WTC11 (cell line): ENCODE results near the gene SLC25A23. TPM values are rescaled to one million over a fixed set of nuclear protein-coding genes. Genes with fewer than 3 reads are reported as not detected.

Experiments
- ATAC-seq: fragments of 200-7000 bp; cut with Tn5 transposase; 2 replicates; pipeline ENCODE4 v1.10.0; 2021; ENCODE audit warnings: mild to moderate bottlenecking, moderate library complexity
- CTCF ChIA-PET: fragments of 300-600 bp; sonication (Branson Sonifier 250); formaldehyde crosslinking; loops from one replicate; lab custom pipeline; 2021; ENCODE audit warnings: antibody characterized with exemption; lab: Charles Lee
- POLR2A ChIA-PET: fragments of 350-600 bp; sonication (Branson Sonifier 250); formaldehyde crosslinking; loops from one replicate; lab custom pipeline; 2021; ENCODE audit warnings: antibody characterized with exemption; lab: Charles Lee
- DNase-seq: peaks from one replicate; pipeline ENCODE4 v3.0.0; 2021; ENCODE audit warnings: low spot score
- H3K27ac Mint-ChIP-seq: 2 replicates; pipeline ENCODE4 v1.8.0; 2021; ENCODE audit warnings: mixed read lengths
- H3K27me3 Mint-ChIP-seq: 2 replicates; pipeline ENCODE4 v1.8.0; 2021; ENCODE audit warnings: low read depth, mild to moderate bottlenecking, moderate library complexity, mixed read lengths
- H3K36me3 Mint-ChIP-seq: 2 replicates; pipeline ENCODE4 v1.8.0; 2021; ENCODE audit warnings: mixed read lengths
- H3K4me1 Mint-ChIP-seq: 2 replicates; pipeline ENCODE4 v1.8.0; 2022; ENCODE audit warnings: mixed read lengths
- H3K4me3 Mint-ChIP-seq: 2 replicates; pipeline ENCODE4 v1.8.0; 2021; ENCODE audit warnings: mild to moderate bottlenecking, moderate library complexity, mixed read lengths
- H3K9me3 Mint-ChIP-seq: 2 replicates; pipeline ENCODE4 v1.8.0; 2021; ENCODE audit warnings: mixed read lengths
- E2F1 ChIP-seq: sonication (generic); formaldehyde crosslinking; IDR thresholded peaks from 2 replicates; pipeline ENCODE4 v1.8.0; 2022; ENCODE audit warnings: mild to moderate bottlenecking, missing genetic modification reagents
- ELF4 ChIP-seq: sonication (generic); formaldehyde crosslinking; IDR thresholded peaks from 2 replicates; pipeline ENCODE4 v1.8.1; 2022; ENCODE audit warnings: low read depth, mild to moderate bottlenecking, moderate library complexity, missing genetic modification reagents
- FOXJ3 ChIP-seq: sonication (generic); formaldehyde crosslinking; IDR thresholded peaks from 2 replicates; pipeline ENCODE4 v1.9.0; 2021; ENCODE audit warnings: missing genetic modification reagents, mild to moderate bottlenecking, borderline replicate concordance
- FOXK1 ChIP-seq: sonication (generic); formaldehyde crosslinking; IDR thresholded peaks from 2 replicates; pipeline ENCODE4 v1.8.0; 2022; ENCODE audit warnings: mild to moderate bottlenecking, moderate library complexity, missing genetic modification reagents
- NFYB ChIP-seq: sonication (generic); formaldehyde crosslinking; conservative IDR thresholded peaks from 2 replicates; pipeline ENCODE4 v1.8.0; 2022; ENCODE audit warnings: low read depth, missing genetic modification reagents
- NR1H2 ChIP-seq: sonication (generic); formaldehyde crosslinking; IDR thresholded peaks from 2 replicates; pipeline ENCODE4 v1.9.0; 2021; ENCODE audit warnings: mild to moderate bottlenecking, moderate library complexity, missing genetic modification reagents
- OVOL2 ChIP-seq: fragments of 250-450 bp; sonication (Bioruptor Pico); IDR thresholded peaks from 2 replicates; pipeline ENCODE4 v1.9.0; 2021; ENCODE audit warnings: mild to moderate bottlenecking, borderline replicate concordance
- SP1 ChIP-seq: sonication (generic); formaldehyde crosslinking; conservative IDR thresholded peaks from 2 replicates; pipeline ENCODE4 v1.8.1; 2022; ENCODE audit warnings: missing genetic modification reagents
- TP53 ChIP-seq: sonication (generic); formaldehyde crosslinking; IDR thresholded peaks from 2 replicates; pipeline ENCODE4 v1.8.1; 2023; ENCODE audit warnings: mild to moderate bottlenecking, missing genetic modification reagents
- ZNF121 ChIP-seq: sonication (generic); formaldehyde crosslinking; IDR thresholded peaks from 2 replicates; pipeline ENCODE4 v1.8.0; 2023; ENCODE audit warnings: missing genetic modification reagents
- ZNF281 ChIP-seq: sonication (generic); formaldehyde crosslinking; IDR thresholded peaks from 2 replicates; pipeline ENCODE4 v1.8.0; 2023; ENCODE audit warnings: mild to moderate bottlenecking, missing genetic modification reagents
- ZNF396 ChIP-seq: fragments of 250-450 bp; sonication (Bioruptor Pico); IDR thresholded peaks from 2 replicates; pipeline ENCODE4 v1.8.0; 2021; ENCODE audit warnings: mild to moderate bottlenecking, moderate library complexity, borderline replicate concordance
- ZNF425 ChIP-seq: fragments of 250-450 bp; sonication (Bioruptor Pico); conservative IDR thresholded peaks from 2 replicates; pipeline ENCODE4 v1.9.0; 2021; ENCODE audit warnings: mild to moderate bottlenecking
- total RNA-seq: library from RNA; stranded (reverse); gene quantifications from 3 replicates; pipeline ENCODE4 v1.2.3, GENCODE V29; 2021
- TF ChIP-seq, protein P1 (sequence below): fragments of 250-450 bp; sonication (Bioruptor Pico); IDR thresholded peaks from 2 replicates; pipeline ENCODE4 v1.9.0; 2021; ENCODE audit warnings: mild to moderate bottlenecking, borderline replicate concordance
- TF ChIP-seq, protein P2 (sequence below): sonication (generic); formaldehyde crosslinking; IDR thresholded peaks from 2 replicates; pipeline ENCODE4 v1.8.1; 2023; ENCODE audit warnings: mild to moderate bottlenecking, missing genetic modification reagents, moderate library complexity
- TF ChIP-seq, protein P3 (sequence below): fragments of 200-600 bp; IDR thresholded peaks from 2 replicates; pipeline ENCODE4 v1.8.0; 2022; ENCODE audit warnings: antibody characterized with exemption
- TF ChIP-seq, protein P4 (sequence below): sonication (generic); formaldehyde crosslinking; IDR thresholded peaks from 2 replicates; pipeline ENCODE4 v1.8.1; 2022; ENCODE audit warnings: mild to moderate bottlenecking, missing genetic modification reagents, moderate library complexity, borderline replicate concordance

SLC25A23 gene
- total RNA-seq, 1 experiment from 2014 or later = 63.6 TPM

GRCh38 chr19:6472713-6473112, 13.1 kb upstream of the SLC25A23 start:
- no peak for TF ChIP-seq TP53 (CRISPR knock-in tag)
- TF ChIP-seq, protein P1, sequence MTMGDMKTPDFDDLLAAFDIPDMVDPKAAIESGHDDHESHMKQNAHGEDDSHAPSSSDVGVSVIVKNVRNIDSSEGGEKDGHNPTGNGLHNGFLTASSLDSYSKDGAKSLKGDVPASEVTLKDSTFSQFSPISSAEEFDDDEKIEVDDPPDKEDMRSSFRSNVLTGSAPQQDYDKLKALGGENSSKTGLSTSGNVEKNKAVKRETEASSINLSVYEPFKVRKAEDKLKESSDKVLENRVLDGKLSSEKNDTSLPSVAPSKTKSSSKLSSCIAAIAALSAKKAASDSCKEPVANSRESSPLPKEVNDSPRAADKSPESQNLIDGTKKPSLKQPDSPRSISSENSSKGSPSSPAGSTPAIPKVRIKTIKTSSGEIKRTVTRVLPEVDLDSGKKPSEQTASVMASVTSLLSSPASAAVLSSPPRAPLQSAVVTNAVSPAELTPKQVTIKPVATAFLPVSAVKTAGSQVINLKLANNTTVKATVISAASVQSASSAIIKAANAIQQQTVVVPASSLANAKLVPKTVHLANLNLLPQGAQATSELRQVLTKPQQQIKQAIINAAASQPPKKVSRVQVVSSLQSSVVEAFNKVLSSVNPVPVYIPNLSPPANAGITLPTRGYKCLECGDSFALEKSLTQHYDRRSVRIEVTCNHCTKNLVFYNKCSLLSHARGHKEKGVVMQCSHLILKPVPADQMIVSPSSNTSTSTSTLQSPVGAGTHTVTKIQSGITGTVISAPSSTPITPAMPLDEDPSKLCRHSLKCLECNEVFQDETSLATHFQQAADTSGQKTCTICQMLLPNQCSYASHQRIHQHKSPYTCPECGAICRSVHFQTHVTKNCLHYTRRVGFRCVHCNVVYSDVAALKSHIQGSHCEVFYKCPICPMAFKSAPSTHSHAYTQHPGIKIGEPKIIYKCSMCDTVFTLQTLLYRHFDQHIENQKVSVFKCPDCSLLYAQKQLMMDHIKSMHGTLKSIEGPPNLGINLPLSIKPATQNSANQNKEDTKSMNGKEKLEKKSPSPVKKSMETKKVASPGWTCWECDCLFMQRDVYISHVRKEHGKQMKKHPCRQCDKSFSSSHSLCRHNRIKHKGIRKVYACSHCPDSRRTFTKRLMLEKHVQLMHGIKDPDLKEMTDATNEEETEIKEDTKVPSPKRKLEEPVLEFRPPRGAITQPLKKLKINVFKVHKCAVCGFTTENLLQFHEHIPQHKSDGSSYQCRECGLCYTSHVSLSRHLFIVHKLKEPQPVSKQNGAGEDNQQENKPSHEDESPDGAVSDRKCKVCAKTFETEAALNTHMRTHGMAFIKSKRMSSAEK (CRISPR knock-in tag) = no peak
- TF ChIP-seq NFYB (CRISPR knock-in tag) = no peak
- no peak for TF ChIP-seq ZNF396
- TF ChIP-seq, protein P2, sequence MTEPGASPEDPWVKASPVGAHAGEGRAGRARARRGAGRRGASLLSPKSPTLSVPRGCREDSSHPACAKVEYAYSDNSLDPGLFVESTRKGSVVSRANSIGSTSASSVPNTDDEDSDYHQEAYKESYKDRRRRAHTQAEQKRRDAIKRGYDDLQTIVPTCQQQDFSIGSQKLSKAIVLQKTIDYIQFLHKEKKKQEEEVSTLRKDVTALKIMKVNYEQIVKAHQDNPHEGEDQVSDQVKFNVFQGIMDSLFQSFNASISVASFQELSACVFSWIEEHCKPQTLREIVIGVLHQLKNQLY (CRISPR knock-in tag) = no peak
- no peak for TF ChIP-seq ZNF121
- Mint-ChIP-seq H3K9me3 (no peaks in the 10 kb centered on the region), H3K4me1 (peaks cover 7% of the 10 kb centered on the region; the same call in 1 of the 2 replicates), H3K27ac (no peak overlapping the region), H3K36me3 (no peaks in the 10 kb centered on the region; the same call in 1 of the 2 replicates), H3K27me3 (peaks cover 30% of the 10 kb centered on the region), H3K4me3 (no peak overlapping the region)
- ATAC-seq = no peak
- POLR2A ChIA-PET = no interaction called here
- no peak for DNase-seq
- CTCF ChIA-PET = interaction anchor here (1.4 kb wide), 1 partner anchor 9 kb away, joined by 3 read pairs; the partner anchor contains the start of gene DENND1C

- Mint-ChIP-seq H3K27ac (no peak overlapping the region), H3K36me3 (no peaks in the 10 kb centered on the region; the same call in 1 of the 2 replicates), H3K4me3 (no peak overlapping the region), H3K4me1 (peaks cover 7% of the 10 kb centered on the region; the same call in 1 of the 2 replicates), H3K27me3 (peaks cover 28% of the 10 kb centered on the region), H3K9me3 (no peaks in the 10 kb centered on the region)
- ChIA-PET POLR2A (no interaction called here), CTCF (interaction anchor here (0.8 to 1.1 kb wide), 2 partner anchors 10 kb away, joined by 3 read pairs; partner anchors contain the start of gene DENND1C)
- ATAC-seq = no peak
- TF ChIP-seq FOXJ3 (CRISPR knock-in tag) (no peak), NR1H2 (no peak), OVOL2 (CRISPR knock-in tag) (no peak), ELF4 (no peak)
- TF ChIP-seq, protein P3, sequence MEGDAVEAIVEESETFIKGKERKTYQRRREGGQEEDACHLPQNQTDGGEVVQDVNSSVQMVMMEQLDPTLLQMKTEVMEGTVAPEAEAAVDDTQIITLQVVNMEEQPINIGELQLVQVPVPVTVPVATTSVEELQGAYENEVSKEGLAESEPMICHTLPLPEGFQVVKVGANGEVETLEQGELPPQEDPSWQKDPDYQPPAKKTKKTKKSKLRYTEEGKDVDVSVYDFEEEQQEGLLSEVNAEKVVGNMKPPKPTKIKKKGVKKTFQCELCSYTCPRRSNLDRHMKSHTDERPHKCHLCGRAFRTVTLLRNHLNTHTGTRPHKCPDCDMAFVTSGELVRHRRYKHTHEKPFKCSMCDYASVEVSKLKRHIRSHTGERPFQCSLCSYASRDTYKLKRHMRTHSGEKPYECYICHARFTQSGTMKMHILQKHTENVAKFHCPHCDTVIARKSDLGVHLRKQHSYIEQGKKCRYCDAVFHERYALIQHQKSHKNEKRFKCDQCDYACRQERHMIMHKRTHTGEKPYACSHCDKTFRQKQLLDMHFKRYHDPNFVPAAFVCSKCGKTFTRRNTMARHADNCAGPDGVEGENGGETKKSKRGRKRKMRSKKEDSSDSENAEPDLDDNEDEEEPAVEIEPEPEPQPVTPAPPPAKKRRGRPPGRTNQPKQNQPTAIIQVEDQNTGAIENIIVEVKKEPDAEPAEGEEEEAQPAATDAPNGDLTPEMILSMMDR = no peak
- DNase-seq = no peak
These were observed 11.5 kb upstream of the SLC25A23 start for GRCh38 chr19:6471076-6471475.

- no peak for DNase-seq
These were observed 10.6 kb upstream of the SLC25A23 start for GRCh38 chr19:6470173-6470572.

More at GRCh38 chr19:6470173-6470572, 10.6 kb upstream of the SLC25A23 start:
- peaks cover 19% of the 10 kb centered on the region for H3K27me3 Mint-ChIP-seq
- ChIA-PET POLR2A (no interaction called here), CTCF (interaction anchor here (0.7 to 1.1 kb wide), 2 partner anchors 11 to 47 kb away, joined by 3 read pairs; no protein-coding TSS in a partner anchor)
- H3K4me1 Mint-ChIP-seq = peaks cover 8% of the 10 kb centered on the region
- no peaks in the 10 kb centered on the region for H3K9me3 Mint-ChIP-seq
- ATAC-seq = peak; percentile 67
- no peak overlapping the region for H3K4me3 Mint-ChIP-seq
- peak overlapping the region; percentile 78 for H3K27ac Mint-ChIP-seq
- H3K36me3 Mint-ChIP-seq = peaks cover 3% of the 10 kb centered on the region; the same call in 1 of the 2 replicates
- TF ChIP-seq, protein P4, sequence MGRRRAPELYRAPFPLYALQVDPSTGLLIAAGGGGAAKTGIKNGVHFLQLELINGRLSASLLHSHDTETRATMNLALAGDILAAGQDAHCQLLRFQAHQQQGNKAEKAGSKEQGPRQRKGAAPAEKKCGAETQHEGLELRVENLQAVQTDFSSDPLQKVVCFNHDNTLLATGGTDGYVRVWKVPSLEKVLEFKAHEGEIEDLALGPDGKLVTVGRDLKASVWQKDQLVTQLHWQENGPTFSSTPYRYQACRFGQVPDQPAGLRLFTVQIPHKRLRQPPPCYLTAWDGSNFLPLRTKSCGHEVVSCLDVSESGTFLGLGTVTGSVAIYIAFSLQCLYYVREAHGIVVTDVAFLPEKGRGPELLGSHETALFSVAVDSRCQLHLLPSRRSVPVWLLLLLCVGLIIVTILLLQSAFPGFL (CRISPR knock-in tag) = no peak
- TF ChIP-seq NR1H2 (no peak), FOXK1 (no peak), SP1 (CRISPR knock-in tag) (no peak), ZNF281 (CRISPR knock-in tag) (no peak), ZNF425 (no peak), E2F1 (no peak)
